GM18505 (cell line): ENCODE measurements around the gene ZFP62.

Experiments used
- ATAC-seq: cut with Tn5 transposase; IDR thresholded peaks from one replicate; pipeline ENCODE4 v1.9.1; 2021; ENCODE audit not compliant: unreplicated experiment
- POLR2A ChIP-seq: IDR thresholded peaks from 4 replicates; pipeline ENCODE4 v1.6.1; 2011; ENCODE audit warnings: borderline replicate concordance; ENCODE audit not compliant: insufficient read depth, insufficient read length; ENCODE audit errors: extremely low read depth

The ZFP62 gene

DNA sequence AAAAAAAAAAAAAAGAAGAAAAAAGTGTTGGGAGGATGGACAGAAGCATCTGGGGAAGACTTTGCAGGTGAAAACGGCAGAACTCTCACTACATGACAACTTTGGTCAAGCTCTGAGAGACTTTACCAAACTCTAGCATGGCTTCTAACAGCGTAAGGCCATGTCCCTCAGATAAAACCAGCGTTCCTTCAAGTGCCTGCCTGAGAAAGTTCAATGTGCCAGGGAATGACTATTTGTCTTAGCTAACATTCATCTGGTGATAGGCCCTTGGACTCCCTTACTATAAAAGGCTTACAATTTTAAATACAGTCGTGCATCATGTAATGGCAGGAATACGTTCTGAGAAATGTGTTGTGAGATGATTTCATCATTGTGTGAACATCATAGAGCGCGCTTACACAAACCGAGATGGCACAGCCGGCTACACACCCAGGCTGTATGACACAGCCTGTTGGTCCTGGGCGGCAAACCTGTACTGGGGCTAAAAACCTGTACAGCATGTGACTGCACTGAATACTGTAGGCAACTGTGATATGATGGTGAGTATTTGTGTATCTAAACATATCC, 14.9 kb upstream of the ZFP62 start:
- no peak for ATAC-seq

DNA sequence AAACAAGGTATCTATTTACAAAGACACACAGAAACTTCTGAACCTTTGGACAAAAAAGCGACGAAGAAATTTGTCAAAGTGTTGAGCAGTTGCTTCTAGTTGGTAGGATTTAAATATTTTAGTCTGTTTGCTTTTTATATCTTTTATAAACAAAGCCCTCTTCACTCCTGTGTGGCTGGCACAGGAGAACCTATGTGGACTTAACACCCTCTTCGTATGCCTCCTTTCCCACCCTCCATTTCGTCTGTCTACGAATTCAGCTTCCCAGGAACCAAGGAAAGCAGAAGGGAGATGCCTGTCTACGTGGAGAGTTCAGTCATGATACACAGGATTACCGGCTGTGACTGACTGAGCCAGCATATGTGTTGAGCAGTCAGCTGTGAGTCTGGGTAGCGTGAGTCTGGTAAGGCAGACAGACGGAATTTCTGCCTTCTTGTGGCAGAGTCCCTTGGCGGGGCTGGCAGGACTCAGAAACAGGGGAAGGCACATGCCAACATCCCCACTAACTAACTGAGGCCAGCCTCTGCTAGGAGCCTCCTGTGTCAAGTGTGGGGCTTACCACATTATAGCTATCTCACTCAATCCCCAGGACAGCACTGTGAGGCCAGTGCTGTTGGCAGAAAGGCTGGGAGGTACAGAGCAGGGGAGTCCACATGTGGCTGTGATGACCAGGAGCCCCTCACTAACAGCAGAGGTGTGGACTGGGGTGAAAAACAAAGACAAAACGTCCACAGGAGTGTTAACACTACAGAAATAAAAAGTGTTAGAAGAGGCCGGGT, 13.9 kb upstream of the ZFP62 start:
- ATAC-seq: no peak
- TF ChIP-seq POLR2A: no peak

More for the DNA sequence above, 14.9 kb upstream of the ZFP62 start:
- TF ChIP-seq POLR2A: no peak

DNA sequence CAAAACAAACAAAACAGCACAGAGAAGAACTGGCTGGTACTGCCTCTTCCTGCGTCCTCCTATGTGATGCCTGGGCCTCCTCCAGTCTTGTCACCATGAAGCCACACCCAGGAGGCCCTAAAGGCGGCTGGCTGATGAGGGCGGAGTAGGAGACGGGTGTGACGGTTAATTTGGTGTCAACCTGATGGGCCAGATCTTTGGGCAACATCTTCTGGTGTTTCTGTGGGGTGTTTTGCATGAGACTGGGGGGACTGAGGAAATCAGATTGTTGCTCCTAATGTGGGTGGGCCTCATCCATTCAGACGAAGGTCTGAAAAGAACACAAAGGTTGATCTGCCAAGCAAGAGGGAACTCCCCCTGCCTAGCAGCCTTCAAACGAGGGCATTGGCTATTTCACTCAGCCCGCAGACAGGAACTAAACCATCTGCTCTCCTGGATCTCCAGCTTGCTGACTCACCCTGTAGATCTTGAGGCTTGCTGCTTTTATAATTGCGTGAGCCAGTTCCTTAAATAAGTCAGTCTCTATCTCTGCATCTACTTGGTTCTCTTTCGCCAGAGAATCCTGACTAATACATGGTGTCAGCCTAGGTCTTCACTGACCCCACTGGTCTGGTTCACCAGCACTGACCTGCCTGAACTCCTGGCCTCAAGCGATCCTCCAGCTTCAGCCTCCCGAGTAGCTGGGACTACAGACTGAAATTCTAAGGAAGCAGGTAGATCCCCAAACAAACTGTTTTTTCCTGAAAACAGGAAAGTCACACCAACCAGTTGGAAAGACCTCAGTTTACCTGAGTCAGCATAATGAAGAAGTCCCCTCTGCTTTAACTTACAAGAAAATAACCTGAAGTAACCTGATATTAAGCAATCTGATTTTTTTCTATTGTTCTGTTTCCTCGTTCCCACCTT, 12.8 kb upstream of the ZFP62 start:
- ATAC-seq: peak; percentile 50
- no peak for TF ChIP-seq POLR2A

DNA sequence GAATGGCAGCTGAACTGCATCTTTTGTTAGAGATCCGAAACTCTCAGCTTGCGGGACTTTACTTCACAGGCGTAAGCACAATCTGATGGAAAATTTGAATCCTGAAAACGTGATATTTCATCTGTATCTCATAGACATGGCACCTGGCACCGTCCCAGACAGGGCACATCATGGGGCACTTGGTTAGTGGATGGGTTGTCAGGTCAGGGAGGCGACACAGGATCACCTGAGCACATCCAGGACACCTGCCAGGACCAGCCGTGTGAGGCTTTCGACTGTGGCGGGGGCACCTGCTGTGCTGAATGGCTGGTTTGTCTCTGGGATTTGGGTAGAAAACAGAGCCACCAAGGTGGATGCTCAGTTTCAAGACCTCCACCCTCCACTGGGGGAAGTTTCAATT, 11.3 kb upstream of the ZFP62 start:
- no peak for ATAC-seq

DNA sequence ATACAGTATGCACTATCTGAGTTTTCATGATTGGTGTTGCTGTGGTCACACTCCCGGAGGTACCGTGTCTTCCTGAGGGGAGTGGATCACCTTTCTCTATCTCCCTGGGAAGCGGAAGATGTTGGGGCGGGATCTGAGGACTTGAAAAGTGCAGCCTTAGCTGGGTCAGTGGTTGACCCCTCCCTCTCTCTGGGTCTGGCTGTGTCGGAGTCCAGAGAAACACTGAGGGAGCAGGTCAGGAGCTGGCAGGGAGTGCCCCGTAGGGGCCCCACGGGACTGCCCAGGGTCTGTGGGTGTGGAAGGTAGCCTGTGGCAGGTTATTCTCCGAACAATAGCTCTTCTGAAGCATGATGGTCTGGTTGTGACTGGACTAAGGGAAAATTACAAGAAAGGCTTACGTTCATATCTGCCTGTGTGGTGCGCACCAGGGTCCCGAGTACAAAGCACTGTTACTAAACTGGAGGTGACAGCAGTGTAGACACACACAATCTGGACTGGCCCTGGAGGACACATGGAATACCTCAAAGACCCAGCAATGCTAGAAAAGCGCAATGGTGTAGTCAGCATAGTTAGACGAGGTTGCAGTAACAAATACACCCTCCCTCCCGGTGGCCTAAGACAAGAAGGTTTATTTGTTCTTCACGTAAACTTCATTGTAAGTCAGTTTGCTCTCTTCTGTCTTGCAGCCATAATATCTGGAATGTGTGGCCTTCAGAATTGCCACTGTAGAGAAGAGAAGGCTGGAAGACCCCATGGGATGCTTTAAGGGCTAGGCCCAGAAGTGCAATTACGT, 9.4 kb upstream of the ZFP62 start:
- TF ChIP-seq POLR2A: no peak
- ATAC-seq: no peak

More for the DNA sequence above, 11.3 kb upstream of the ZFP62 start:
- no peak for TF ChIP-seq POLR2A

DNA sequence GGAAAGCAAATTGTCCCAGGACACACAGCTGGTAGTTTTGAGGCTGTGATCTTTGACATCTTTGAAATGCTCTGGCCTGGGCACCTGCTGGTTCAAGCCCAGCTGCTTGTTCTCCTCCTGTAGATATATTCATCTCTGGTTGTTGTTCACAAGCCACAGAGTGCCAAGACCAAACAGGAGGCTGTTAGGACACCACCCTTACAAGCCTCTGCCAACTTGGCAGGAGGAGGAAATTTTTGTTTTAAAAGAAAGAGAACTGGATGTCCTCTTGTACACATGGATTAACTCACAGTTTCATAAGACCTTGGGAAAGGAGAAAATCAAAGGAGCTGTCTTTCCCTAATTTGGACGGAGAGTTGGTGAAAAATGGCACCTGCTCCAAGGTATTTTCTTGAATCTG, 8.5 kb upstream of the ZFP62 start:
- no peak for TF ChIP-seq POLR2A
- no peak for ATAC-seq

DNA sequence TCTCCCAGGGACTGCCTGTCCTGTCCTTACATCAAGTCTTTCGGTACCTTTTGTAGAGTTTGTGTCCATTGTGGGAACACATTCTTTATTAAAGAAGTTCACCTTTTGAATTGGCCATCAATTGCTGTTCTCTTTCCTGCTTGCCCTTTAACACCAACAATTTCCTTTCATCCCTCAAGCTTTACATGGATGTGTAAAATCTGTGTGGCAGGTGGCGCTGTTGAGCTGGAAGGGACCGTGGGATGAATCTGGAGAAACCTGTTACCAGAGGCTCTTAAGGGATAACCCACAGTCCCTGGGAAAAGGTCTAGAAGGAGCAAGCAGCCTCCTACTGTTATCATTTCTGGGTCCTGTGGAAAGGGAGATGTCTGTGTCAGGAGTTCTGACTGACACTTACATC, 7.9 kb upstream of the ZFP62 start:
- no peak for TF ChIP-seq POLR2A
- ATAC-seq: no peak

DNA sequence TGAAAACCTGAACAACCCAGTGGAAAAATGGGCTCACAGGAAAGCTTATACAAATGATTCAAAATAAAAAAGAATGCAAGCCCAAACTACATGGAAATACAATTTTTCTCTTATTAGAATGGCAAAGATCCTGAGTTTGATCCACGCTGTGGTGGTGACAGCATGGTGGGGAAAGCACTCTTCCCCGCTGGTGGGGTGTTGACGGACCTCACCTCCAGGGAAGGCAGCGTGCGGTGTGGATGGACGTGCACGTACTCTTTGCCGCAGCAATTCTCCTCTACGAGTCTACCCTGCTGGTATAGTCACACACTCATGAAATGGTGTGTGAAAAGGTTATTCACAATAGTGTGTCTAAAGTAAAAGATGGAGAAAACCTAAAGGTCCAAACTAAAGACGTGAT, 5.9 kb upstream of the ZFP62 start:
- no peak for ATAC-seq
- TF ChIP-seq POLR2A: no peak

DNA sequence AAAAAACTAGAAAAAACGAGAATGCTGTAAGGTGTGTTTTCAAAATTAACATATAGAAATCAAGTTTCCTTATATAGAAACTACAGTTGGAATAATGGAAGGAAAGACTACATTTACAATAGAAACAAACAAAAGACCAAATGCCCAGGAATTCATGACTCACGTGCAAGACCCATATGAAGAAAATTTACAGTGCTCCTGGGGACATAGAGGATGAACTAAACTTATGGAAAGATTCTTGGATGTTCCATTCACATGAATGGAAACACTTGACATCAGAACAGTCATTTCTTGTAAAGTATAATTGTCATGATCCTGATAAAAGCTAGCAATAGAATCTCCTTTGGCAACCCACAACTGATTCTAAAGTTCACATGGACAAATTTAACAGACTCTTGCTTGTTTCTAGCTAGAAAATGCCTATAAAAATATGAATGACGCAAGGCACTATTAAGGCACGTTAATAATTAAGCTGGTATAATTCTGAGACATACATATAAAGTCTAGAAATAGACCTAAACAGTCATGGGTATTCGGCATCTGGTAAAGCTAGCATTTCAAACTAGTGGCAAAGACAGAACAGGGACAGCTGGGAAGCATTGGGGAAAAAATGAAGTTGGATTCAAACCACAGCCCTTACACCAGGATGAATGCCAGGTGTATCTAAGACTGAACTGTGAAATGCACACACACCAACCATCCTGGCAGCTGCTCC, 5.1 kb upstream of the ZFP62 start:
- TF ChIP-seq POLR2A: no peak
- ATAC-seq: no peak

DNA sequence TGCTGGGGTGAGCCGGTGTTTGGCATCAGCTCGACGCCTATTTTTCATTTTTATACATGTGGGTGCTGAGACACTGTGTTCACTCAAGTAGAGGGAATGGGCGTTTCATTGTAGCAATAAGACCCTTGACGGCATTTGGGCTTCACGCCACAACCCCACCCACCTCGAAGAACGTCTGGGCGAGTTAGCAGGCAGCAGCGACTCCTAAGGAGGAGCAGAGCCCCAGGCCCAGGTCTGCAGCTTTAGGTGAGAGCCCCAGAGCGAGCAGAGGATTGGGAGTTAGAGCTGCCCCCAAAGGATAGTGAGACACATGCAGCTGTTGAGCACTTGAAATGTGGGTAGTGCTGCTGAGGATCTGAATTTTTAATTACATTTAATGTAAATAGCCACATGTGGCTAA, 1.6 kb upstream of the ZFP62 start:
- no peak for ATAC-seq
- TF ChIP-seq POLR2A: no peak

DNA sequence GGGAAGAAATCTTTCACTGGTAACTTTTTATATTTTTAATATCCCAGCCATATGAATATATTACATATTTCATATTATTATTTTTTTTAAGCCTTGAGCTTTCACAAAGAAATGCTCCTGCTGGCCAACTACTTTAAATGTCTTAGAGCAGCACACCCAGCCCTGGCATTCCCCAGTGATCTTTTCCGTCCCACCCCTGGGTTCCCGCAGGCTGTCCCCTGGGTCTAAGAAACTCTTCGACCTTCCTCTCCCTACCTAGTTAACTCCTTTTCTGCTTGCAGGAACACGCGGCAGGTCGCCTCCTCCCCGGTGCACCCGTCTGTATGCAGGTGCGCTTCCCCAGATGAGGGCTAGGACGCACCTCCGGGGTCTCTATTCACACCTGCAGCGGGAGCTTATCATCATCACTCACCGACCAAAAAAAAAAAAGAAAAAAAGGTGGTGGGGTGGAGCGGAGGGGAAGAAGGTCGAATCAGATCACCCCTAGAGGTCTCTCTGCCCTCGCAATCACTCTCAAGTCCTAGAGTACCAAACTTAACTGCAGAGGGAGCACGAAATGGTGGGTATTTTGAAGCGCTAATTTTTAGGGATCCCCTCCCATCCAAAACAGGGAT, 696 bp downstream of the ZFP62 start:
- no peak for TF ChIP-seq POLR2A
- peak; percentile 45 for ATAC-seq

DNA sequence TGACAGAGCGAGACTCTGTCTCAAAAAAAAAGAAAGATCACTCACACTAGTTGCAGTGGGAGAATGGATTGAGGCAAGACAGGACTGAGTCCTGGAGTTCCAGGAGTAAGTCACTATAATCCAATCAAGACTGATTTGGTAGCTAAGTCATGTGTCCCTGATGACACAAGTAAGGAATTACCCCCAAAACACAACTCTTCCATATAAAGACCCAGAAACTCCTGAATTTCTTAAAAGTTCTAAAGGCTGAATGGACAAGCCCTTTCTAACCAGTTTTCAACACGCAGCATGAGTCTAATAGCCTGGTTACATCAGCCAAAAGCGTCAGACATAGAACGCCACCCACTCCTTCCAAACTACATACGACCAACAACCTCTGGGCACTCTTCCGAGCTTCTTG, 2.5 kb downstream of the ZFP62 start:
- no peak for TF ChIP-seq POLR2A
- ATAC-seq: no peak
